GM18526 (cell line): ENCODE data around the gene TAS2R9.

Source experiments
- POLR2A ChIP-seq: IDR thresholded peaks from 3 replicates; pipeline ENCODE4 v1.6.1; 2011; ENCODE audit not compliant: insufficient read length; ENCODE audit errors: extremely low read depth

Gene TAS2R9

GRCh38 chr12:10783252-10783651 is 26.7 kb downstream of the TAS2R9 start:
- no peak for TF ChIP-seq POLR2A

- TF ChIP-seq POLR2A: no peak
Observed at GRCh38 chr12:10779103-10779502, 30.9 kb downstream of the TAS2R9 start.

- no peak for TF ChIP-seq POLR2A
Observed at GRCh38 chr12:10771132-10771733, 38.7 kb downstream of the TAS2R9 start.

- no peak for TF ChIP-seq POLR2A
Observed at GRCh38 chr12:10759657-10760056, 50.3 kb downstream of the TAS2R9 start.
